Heart left ventricle (tissue), 13 donors: ENCODE data around the gene CENPP.

Experiments used
- POLR2A ChIP-seq, 2 donors: fragments of 450-650 bp; IDR thresholded peaks; one replicate each; pipeline ENCODE4 v1.6.1; 2017; ENCODE audit warnings: antibody characterized with exemption in 2 of 2, mild to moderate bottlenecking in 2 of 2, moderate library complexity in 2 of 2
- TF ChIP-seq, protein P1 (sequence below), 12 donors: fragments of 200-600 bp; sonication (generic) in 4 of 12; IDR thresholded peaks; one replicate each; pipeline versions ENCODE4 v1.5.0 to v1.8.0; 2018 to 2022; ENCODE audit warnings: antibody characterized with exemption in 12 of 12, mild to moderate bottlenecking in 5 of 12
- donor health status: ischemic (EF 13 %, LVEDD 7.1; RV severe dilation, severe dysfunction).
- donor health status: DM: no; HTN: yes; CAD: no.
- donor health status: DM: no; HTN: no; CAD: no.
- donor health status: ischemic (EF 25% LVEDD 6.9; RV normal size, moderate dysfunction).
- donor health status: ischemic (EF 25% LVEDD 5.7; RV mildly dilated, moderate dysfunction).
- donor health status: ischemic (EF 35%, LVEDD 5.7; RV mildly dilated, moderate dysfunction).
- donor health status: nonischemic (EF 11% LVEDD 7.7; RV severe dilation, severe dysfunction).
- donor health status: DM: yes; HTN: yes; CAD: no.
- donor health status: PGD.
- donor health status: ischemic (EF 29% LVEDD 5.4; RV normal size, mild dysfunction).
- donor health status: nonischemic (EF 23%, LVEDD 6.1; RV moderate dilation, normal function).

- TF ChIP-seq, protein P1, sequence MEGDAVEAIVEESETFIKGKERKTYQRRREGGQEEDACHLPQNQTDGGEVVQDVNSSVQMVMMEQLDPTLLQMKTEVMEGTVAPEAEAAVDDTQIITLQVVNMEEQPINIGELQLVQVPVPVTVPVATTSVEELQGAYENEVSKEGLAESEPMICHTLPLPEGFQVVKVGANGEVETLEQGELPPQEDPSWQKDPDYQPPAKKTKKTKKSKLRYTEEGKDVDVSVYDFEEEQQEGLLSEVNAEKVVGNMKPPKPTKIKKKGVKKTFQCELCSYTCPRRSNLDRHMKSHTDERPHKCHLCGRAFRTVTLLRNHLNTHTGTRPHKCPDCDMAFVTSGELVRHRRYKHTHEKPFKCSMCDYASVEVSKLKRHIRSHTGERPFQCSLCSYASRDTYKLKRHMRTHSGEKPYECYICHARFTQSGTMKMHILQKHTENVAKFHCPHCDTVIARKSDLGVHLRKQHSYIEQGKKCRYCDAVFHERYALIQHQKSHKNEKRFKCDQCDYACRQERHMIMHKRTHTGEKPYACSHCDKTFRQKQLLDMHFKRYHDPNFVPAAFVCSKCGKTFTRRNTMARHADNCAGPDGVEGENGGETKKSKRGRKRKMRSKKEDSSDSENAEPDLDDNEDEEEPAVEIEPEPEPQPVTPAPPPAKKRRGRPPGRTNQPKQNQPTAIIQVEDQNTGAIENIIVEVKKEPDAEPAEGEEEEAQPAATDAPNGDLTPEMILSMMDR (IDR thresholded peaks at IDR 0.05) = no peak
- no peak for TF ChIP-seq POLR2A (IDR thresholded peaks at IDR 0.05)
These were observed 312.3 kb downstream of the CENPP start for GRCh38 chr9:92637886-92638620.
